Measurements from ENCODE around the gene LGI4.

The LGI4 gene

GRCh38 chr19:35084509-35084762 is 50.4 kb downstream of the LGI4 start:
- no peak for DNase-seq

- no peak for DNase-seq
Observed at GRCh38 chr19:35083691-35084508, 51.0 kb downstream of the LGI4 start.

- no peak for DNase-seq
Observed at GRCh38 chr19:35081201-35081600, 53.7 kb downstream of the LGI4 start.

GRCh38 chr19:35080613-35081170 is 54.2 kb downstream of the LGI4 start:
- no peak for DNase-seq

GRCh38 chr19:35079826-35080225 is 55.0 kb downstream of the LGI4 start:
- DNase-seq, result no peak

- no peak for DNase-seq
Observed at GRCh38 chr19:35077411-35078223, 57.2 kb downstream of the LGI4 start.

GRCh38 chr19:35076657-35077056 is 58.2 kb downstream of the LGI4 start:
- no peak for DNase-seq

- no peak for DNase-seq
Observed at GRCh38 chr19:35076026-35076370, 58.9 kb downstream of the LGI4 start.

GRCh38 chr19:35075202-35076025 is 59.4 kb downstream of the LGI4 start:
- no peak for DNase-seq

All from KG1 (cell line).